Retinal pigment epithelial cell (primary cell): ENCODE measurements around the gene DMD.

ENCODE experiments used
- DNase-seq: peaks from one replicate; pipeline ENCODE4 v3.0.0-alpha.2; 2010; ENCODE audit warnings: low read depth
- H3K4me3 ChIP-seq: 2 replicates; pipeline ENCODE4 v1.5.1; 2011; ENCODE audit warnings: mild to moderate bottlenecking, low read length, control low read depth, moderate library complexity
- CTCF ChIP-seq: conservative IDR thresholded peaks from 2 replicates; pipeline ENCODE4 v1.5.1; 2011; ENCODE audit warnings: low read depth, low read length, control low read depth, inconsistent platforms

The DMD gene

GRCh38 chrX:31819455-31819854, 1391.9 kb downstream of the DMD start:
- DNase-seq: no peak
- no peak for TF ChIP-seq CTCF
- no peak overlapping the region for H3K4me3 ChIP-seq

GRCh38 chrX:31811106-31811505, 1400.2 kb downstream of the DMD start:
- H3K4me3 ChIP-seq: no peak overlapping the region
- no peak for DNase-seq
- TF ChIP-seq CTCF: no peak

- no peak for TF ChIP-seq CTCF
- H3K4me3 ChIP-seq: no peak overlapping the region
- no peak for DNase-seq
These were observed 1403.0 kb downstream of the DMD start for GRCh38 chrX:31808357-31808756.

- no peak for TF ChIP-seq CTCF
- DNase-seq: no peak
- no peak overlapping the region for H3K4me3 ChIP-seq
These were observed 1404.2 kb downstream of the DMD start for GRCh38 chrX:31807165-31807564.

- H3K4me3 ChIP-seq: no peak overlapping the region
- no peak for DNase-seq
- TF ChIP-seq CTCF: no peak
These were observed 1405.6 kb downstream of the DMD start for GRCh38 chrX:31805781-31806180.

- no peak for DNase-seq
- TF ChIP-seq CTCF: no peak
These were observed 1411.1 kb downstream of the DMD start for GRCh38 chrX:31800219-31800618.

GRCh38 chrX:31796624-31797023, 1414.7 kb downstream of the DMD start:
- no peak overlapping the region for H3K4me3 ChIP-seq
- DNase-seq: no peak
- TF ChIP-seq CTCF: no peak

More at GRCh38 chrX:31800219-31800618, 1411.1 kb downstream of the DMD start:
- H3K4me3 ChIP-seq: no peak overlapping the region
